HG03175 (cell line): ENCODE results near the gene NR1H2.
"Not testable (repeated sequence)": the region's sequence is repeated elsewhere in the genome, so short reads cannot be mapped to it uniquely, and the experiment has no call there.

Source experiments
- ATAC-seq: cut with Tn5 transposase; IDR thresholded peaks from one replicate; pipeline ENCODE4 v1.9.1; 2021; ENCODE audit warnings: mild to moderate bottlenecking, moderate library complexity; ENCODE audit not compliant: unreplicated experiment

Gene NR1H2

GRCh38 chr19:50344661-50345318 is 31.5 kb upstream of the NR1H2 start:
- ATAC-seq: peak; percentile 52

- ATAC-seq: peak; percentile 47
These were observed 29.1 kb upstream of the NR1H2 start for GRCh38 chr19:50347089-50347581.

DNA sequence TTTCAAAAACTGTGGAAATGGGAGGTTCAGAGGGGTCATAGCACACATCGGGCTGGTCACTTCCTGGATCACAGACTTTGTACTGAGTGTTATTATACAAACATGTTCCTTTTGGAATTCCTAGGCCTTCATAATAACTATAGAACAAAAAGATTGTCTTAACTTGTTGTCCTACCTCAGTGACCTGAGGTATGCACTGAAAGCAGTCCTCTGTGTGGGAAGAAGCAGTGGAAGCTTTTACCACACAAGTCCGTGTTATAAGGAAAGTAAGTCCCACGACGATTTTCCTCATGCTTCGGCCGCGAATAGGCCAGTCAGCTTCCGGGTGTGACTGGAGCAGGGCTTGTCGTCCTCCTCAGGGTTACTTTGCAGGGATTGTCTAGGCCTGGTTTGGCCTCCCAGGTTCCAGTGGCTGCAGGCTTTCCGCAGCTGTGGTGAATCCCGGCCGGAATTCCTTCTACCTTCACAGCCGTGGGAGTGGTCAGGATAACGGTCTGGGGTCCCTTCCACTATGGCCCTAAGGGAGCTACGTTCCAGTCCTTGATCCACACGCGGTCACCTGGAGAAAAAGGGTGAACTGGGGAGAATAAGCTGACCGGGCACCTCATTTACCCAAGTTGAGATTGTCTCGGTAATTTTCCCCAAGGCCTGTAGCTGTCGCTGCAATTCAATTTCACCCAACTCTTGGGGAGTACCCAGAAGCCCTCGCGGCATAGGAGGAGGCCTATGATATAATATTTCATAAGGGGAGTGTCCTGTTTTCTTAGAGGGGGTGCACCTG is 26.8 kb upstream of the NR1H2 start:
- ATAC-seq: no peak

DNA sequence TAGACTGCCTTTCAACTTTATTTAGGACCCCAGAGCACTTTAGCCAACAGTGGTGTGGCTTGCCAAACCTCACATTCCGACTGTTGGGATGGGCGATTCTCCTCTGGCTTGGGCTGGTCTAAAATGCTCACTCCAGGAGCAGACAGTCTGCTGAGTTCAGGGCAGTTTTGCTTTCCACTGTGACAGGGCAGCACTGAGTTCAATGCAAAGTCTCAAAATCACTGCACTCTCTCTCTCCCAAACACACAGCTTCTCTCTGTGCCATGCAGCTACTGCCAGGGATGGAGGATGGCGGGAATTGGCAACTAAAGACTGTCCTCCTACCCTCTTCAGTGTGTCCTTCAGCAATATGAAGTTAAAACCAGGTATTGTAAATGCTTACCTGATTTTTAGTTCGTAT is 24.0 kb upstream of the NR1H2 start:
- no peak for ATAC-seq

GRCh38 chr19:50353487-50353880 is 22.8 kb upstream of the NR1H2 start:
- not testable (repeated sequence) for ATAC-seq

- ATAC-seq: no peak
These were observed 19.5 kb upstream of the NR1H2 start for GRCh38 chr19:50356691-50357177.

GRCh38 chr19:50357178-50358100 is 18.8 kb upstream of the NR1H2 start:
- ATAC-seq: peak; percentile 61

- ATAC-seq: no peak
These were observed 17.6 kb upstream of the NR1H2 start for GRCh38 chr19:50358483-50359327.

DNA sequence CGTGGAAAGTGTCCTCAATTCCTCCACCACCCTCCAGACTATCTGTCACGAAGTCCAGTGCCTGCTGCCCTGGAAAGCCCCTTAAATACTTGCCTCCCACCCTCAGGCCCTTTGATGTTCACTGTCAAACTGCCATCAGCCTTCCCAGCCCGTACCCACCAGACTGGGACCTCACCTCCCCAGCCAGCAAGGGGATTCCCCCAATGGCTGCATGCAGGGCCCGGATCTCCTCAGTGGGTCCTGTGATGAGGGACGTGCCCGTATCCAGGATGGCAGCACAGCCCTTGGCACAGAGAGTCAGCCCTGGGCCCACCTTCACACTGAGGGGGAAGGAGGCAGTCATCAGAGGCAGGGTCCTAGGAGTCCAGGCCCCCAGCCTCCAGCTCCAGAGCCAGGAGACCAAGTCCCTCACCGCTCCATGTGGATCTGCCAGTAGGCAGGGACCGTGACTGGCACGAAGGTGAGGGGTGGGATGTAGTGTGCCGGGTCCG is 16.9 kb upstream of the NR1H2 start:
- ATAC-seq: no peak

DNA sequence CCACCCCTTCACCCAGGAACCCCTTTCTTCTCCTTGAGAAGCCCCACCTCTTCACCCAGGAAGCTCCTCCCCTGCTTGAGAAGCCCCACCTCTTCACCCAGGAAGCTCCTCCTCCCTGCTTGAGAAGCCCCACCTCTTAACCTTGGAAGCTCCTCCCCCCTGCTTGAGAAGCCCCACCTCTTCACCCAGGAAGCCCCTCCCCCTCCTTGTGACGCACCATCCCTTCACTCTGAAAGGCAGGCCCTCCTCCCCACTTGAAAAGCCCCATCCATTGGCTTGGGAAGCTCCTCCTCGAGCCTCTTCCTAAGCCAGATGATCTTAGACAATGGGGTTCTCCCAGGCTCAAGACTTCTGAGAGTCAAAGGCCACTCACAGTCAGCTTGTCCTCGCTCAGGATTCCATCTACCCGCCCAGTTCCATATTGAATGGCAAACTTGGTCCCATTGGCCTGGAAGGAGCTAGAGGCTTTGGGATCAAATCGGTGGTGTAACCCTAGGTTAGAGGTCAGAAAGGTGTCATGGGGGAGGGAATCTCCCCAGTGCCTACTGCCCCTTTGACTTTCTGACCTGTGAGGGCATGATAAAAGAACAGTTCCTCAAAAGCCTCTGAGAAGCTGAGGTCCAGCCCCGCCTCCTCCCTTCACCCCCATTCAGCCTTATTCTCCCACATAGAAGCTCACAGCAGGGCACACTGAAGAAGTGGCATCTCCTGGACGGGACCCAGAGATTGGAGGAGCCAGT is 14.8 kb upstream of the NR1H2 start:
- ATAC-seq: no peak

- ATAC-seq: no peak
These were observed 14.2 kb upstream of the NR1H2 start for GRCh38 chr19:50362030-50362412.

GRCh38 chr19:50362656-50363424 is 13.4 kb upstream of the NR1H2 start:
- ATAC-seq: no peak

GRCh38 chr19:50365434-50366306 is 10.6 kb upstream of the NR1H2 start, which contains the start of gene NAPSA:
Gene NAPSA (minus strand): TSS chr19:50365639. CDS start chr19:50365621, 18 bp downstream.
- ATAC-seq: no peak

DNA sequence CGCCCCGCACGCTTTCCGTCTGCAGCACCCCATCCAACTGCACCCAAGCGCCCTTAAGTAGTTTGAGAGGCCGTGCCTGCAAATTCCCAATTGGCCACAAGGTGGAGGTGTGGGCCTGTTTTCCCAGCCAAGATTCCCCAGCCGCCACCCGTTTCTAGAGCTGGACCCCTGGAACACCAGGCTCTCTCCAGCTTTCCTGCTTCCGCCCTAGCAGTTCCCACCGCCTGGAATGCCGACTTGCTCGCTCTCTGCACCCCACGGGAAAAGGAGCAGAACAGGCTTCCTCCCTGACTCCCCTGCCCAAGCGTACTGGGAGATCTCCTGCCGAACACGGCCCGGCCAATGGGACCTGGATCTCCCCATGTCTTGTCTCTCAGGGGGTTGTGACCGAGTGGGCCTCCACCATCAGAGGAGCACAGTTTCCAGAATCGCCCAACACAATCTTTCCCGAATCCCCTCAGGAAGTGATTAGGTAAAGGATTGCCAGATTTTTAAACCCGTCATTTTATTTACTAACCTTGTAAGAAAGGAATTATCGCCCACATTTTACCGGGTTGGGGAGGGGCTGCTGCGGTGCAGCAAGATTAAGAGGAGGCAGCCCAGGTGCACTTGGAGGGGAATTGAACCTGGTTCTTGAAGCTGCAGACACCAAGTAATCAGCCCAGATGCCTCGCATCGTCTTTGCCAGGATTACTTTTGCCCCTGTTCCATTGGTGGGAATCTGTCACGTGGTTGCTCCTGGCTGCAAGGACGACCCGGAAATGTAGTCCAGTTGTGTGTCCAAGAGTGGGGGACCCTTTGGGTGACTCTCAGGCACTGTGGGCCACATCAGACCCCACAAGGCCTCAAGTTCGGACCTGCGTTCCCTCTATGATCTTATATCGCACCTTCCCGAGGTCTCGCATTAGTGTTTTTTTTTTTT is 7.3 kb upstream of the NR1H2 start:
- peak; percentile 52 for ATAC-seq

- no peak for ATAC-seq
These were observed 4.3 kb upstream of the NR1H2 start for GRCh38 chr19:50371914-50372475.

DNA sequence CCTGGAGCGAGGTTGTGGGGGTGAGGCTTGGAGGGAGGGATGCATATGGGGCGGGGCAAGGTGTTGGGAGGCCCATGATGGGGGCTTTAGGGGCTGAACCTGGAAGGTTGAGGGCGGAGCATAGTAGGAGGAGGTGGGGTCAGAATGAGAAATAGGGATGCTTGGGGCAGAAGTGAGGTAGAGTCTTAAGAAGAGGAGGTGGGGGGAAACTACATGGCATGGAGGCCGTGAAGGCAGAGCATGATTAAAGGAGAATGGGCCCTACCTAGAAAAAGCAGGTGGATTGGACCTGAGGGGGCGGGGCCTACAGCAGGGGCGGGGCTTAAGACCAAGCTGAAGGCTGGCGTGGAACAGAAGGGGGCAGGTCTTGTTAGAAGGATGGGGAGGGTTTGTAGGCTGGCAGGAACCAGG is 799 bp downstream of the NR1H2 start:
- peak; percentile 16 for ATAC-seq
